Neural cell (in vitro differentiated cells): ENCODE data around the gene GRIN3A. TPM values are rescaled to one million over a fixed set of nuclear protein-coding genes. Genes with fewer than 3 reads are reported as not detected.

Source experiments
- H2AFZ ChIP-seq: fragments of 200-600, 300-800 bp; sonication (generic), shearing (Covaris generic); 2 replicates; pipeline ENCODE4 v1.6.0; 2014; ENCODE audit warnings: low read depth, mild to moderate bottlenecking, antibody characterized with exemption, low read length, moderate library complexity
- H3F3A ChIP-seq: fragments of 200-600 bp; shearing (Covaris generic); 2 replicates; pipeline ENCODE4 v1.6.1; 2016; ENCODE audit warnings: mild to moderate bottlenecking, moderate library complexity, mixed read lengths, antibody characterized with exemption, low read length; ENCODE audit not compliant: insufficient read depth, poor library complexity, severe bottlenecking
- H3K27ac ChIP-seq: fragments of 200-600, 300-800 bp; sonication (generic), shearing (Covaris generic); 2 replicates; pipeline ENCODE4 v1.5.1; 2014; ENCODE audit warnings: mild to moderate bottlenecking, low read length, moderate library complexity
- H3K27me3 ChIP-seq: fragments of 300-800, 200-600 bp; sonication (generic), shearing (Covaris generic); 2 replicates; pipeline ENCODE4 v1.6.0; 2014; ENCODE audit warnings: mild to moderate bottlenecking, low read depth, low read length, moderate library complexity; ENCODE audit not compliant: insufficient read depth
- H3K36me3 ChIP-seq: fragments of 300-800, 200-600 bp; sonication (generic), shearing (Covaris generic); 2 replicates; pipeline ENCODE4 v1.5.1; 2014; ENCODE audit warnings: mild to moderate bottlenecking, antibody characterized with exemption, low read length, moderate library complexity; ENCODE audit not compliant: insufficient read depth
- H3K4me2 ChIP-seq: fragments of 300-800, 200-600 bp; sonication (generic), shearing (Covaris generic); 2 replicates; pipeline ENCODE4 v1.6.0; 2014; ENCODE audit warnings: mild to moderate bottlenecking, low read length
- H3K4me3 ChIP-seq: fragments of 300-800, 200-600 bp; sonication (generic), shearing (Covaris generic); 2 replicates; pipeline ENCODE4 v1.5.1; 2014; ENCODE audit warnings: mild to moderate bottlenecking, low read length, moderate library complexity
- H3K79me2 ChIP-seq: fragments of 200-600 bp; shearing (Covaris generic); replicated peaks from 2 replicates; pipeline ENCODE4 v1.6.0; 2014; ENCODE audit warnings: mild to moderate bottlenecking, low read length, moderate library complexity; ENCODE audit not compliant: insufficient read depth
- H3K9ac ChIP-seq: fragments of 300-800, 200-600 bp; sonication (generic), shearing (Covaris generic); 2 replicates; pipeline ENCODE4 v1.6.1; 2016; ENCODE audit warnings: mild to moderate bottlenecking, low read length, mixed read lengths
- H3K9me2 ChIP-seq: fragments of 200-600 bp; shearing (Covaris generic); 2 replicates; pipeline ENCODE4 v1.6.1; 2016; ENCODE audit warnings: mild to moderate bottlenecking, low read length, mixed read lengths; ENCODE audit not compliant: insufficient read depth
- H3K9me3 ChIP-seq: fragments of 200-600, 300-800 bp; sonication (generic), shearing (Covaris generic); 2 replicates; pipeline ENCODE4 v1.6.1; 2016; ENCODE audit warnings: mild to moderate bottlenecking, mixed run types, low read length, moderate library complexity, mixed read lengths
- H4K20me1 ChIP-seq: fragments of 200-600 bp; shearing (Covaris generic); 2 replicates; pipeline ENCODE4 v1.6.1; 2016; ENCODE audit warnings: mild to moderate bottlenecking, mixed run types; ENCODE audit not compliant: insufficient read depth
- CTCF ChIP-seq: fragments of 450-650 bp; IDR thresholded peaks from 2 replicates; pipeline ENCODE4 v1.5.1; 2014; ENCODE audit warnings: antibody characterized with exemption, mild to moderate bottlenecking, moderate library complexity; ENCODE audit not compliant: poor library complexity, severe bottlenecking
- EP300 ChIP-seq: fragments of 450-650 bp; conservative IDR thresholded peaks from 2 replicates; pipeline ENCODE4 v1.6.1; 2014; ENCODE audit warnings: antibody characterized with exemption, mild to moderate bottlenecking, moderate library complexity; ENCODE audit not compliant: poor library complexity, severe bottlenecking
- EZH2 ChIP-seq: fragments of 200-600, 300-800 bp; shearing (Covaris generic), sonication (generic); IDR thresholded peaks from 2 replicates; pipeline ENCODE4 v1.6.1; 2014; ENCODE audit warnings: antibody characterized with exemption, low read length, borderline replicate concordance, mild to moderate bottlenecking; ENCODE audit not compliant: insufficient read depth, poor library complexity, severe bottlenecking
- MXI1 ChIP-seq: fragments of 450-650 bp; conservative IDR thresholded peaks from 2 replicates; pipeline ENCODE4 v1.6.1; 2014; ENCODE audit warnings: antibody characterized with exemption, mild to moderate bottlenecking; ENCODE audit not compliant: poor library complexity, severe bottlenecking
- POLR2AphosphoS5 ChIP-seq: IDR thresholded peaks from 2 replicates; pipeline ENCODE4 v1.6.1; 2012
- RAD21 ChIP-seq: fragments of 450-650 bp; conservative IDR thresholded peaks from 2 replicates; pipeline ENCODE4 v1.6.1; 2014; ENCODE audit warnings: antibody characterized with exemption, mild to moderate bottlenecking, moderate library complexity
- REST ChIP-seq: IDR thresholded peaks from 2 replicates; pipeline ENCODE4 v1.6.1; 2012; ENCODE audit warnings: borderline replicate concordance
- SMC3 ChIP-seq: fragments of 450-650 bp; conservative IDR thresholded peaks from 2 replicates; pipeline ENCODE4 v1.6.1; 2014; ENCODE audit warnings: antibody characterized with exemption, mild to moderate bottlenecking, moderate library complexity; ENCODE audit not compliant: poor library complexity
- TAF1 ChIP-seq: IDR thresholded peaks from 2 replicates; pipeline ENCODE4 v1.6.1; 2012; ENCODE audit warnings: low read depth
- polyA plus RNA-seq: library from polyadenylated mRNA; depleted of rRNA; stranded (reverse); fragments of >200 nt; gene quantifications from 2 replicates; pipeline ENCODE4 v1.2.3, GENCODE V29; 2014

The GRIN3A gene
- polyA plus RNA-seq, 1 donor from 2014 or later = 0.59 TPM

DNA sequence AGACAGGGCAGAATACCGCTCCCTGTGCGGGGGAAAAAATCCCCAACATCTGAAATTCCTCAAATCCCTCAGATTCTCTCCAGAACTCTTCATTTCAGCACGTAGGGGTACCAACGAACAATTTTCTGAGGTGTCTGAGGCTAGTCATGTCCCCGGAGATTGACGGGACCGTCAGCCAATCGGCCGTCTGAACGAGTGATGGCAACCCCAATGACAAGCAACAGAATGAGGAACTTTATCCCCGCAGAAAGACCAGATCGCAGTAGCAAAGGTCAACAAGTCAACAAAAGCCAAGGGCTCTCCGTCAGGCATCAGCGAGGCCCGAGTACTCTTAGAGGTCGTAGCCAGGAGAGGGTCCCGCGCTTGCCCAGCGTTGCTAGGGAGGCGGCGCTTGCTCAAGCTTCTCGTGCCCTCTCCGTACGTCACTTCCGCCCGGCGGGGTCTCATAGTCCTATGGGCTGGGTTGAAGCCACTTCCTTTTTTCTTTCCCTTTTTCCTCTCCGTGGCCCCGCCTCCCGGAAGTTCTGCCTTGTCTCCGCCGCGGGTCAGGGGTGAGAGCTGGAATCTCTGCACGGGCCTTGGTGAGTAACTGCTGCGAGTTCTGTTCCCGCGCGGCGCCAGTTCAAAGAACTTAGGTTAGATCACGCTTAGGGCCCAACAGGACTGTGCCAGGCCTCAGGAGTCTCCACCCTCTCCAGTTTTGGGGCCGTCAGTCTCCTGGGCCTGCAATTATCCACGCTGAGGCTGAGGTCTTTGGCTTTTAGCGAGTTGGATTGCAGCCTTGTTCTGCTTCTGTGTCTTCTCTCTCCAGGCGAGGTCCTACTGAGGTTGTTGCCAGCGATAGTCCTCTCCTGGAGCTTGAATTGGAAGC is 204.9 kb downstream of the GRIN3A start, which contains the start of gene RNF20:
TSS of gene RNF20 (plus strand) at position 520 of the 871 bp plus-strand sequence. CDS start 1,571 bp downstream, outside the sequence.
- peaks cover 28% of the 10 kb centered on the region for H3K79me2 ChIP-seq
- TF ChIP-seq EP300 (no peak), TAF1 (peak; percentile 63), REST (no peak), RAD21 (no peak), MXI1 (peak; percentile 74), SMC3 (no peak), EZH2 (no peak), CTCF (peak; percentile 14), POLR2AphosphoS5 (peak; percentile 68)
- peak within 1 kb of the TSS; percentile 73 for H2AFZ ChIP-seq
- peak within 1 kb of the TSS; percentile 85 for H3K27ac ChIP-seq
- no peaks in the 10 kb centered on the region for H3K9me3 ChIP-seq
- no peaks in the 10 kb centered on the region for H3K27me3 ChIP-seq
- peaks cover 5% of the 10 kb centered on the region for H3K36me3 ChIP-seq
- no peaks in the 10 kb centered on the region for H3F3A ChIP-seq
- peak within 1 kb of the TSS; percentile 77 for H3K4me3 ChIP-seq
- H3K9me2 ChIP-seq = no peaks in the 10 kb centered on the region
- H3K9ac ChIP-seq = peak within 1 kb of the TSS; percentile 79
- peak within 1 kb of the TSS; percentile 54 for H3K4me2 ChIP-seq
- no peaks in the 10 kb centered on the region for H4K20me1 ChIP-seq

- H2AFZ ChIP-seq = no peak overlapping the region
- H3K9ac ChIP-seq = no peak overlapping the region
- no peaks in the 10 kb centered on the region for H3K27me3 ChIP-seq
- H3K79me2 ChIP-seq = peaks cover 9% of the 10 kb centered on the region
- no peak for TF ChIP-seq POLR2AphosphoS5
- peak; percentile 88 for TF ChIP-seq SMC3
- peak; percentile 74 for TF ChIP-seq RAD21
- no peak for TF ChIP-seq MXI1
- TF ChIP-seq TAF1 = no peak
- TF ChIP-seq CTCF = peak; percentile 78
- TF ChIP-seq REST = no peak
- TF ChIP-seq EZH2 = no peak
- TF ChIP-seq EP300 = no peak
- no peak overlapping the region for H3K4me3 ChIP-seq
- H3F3A ChIP-seq = no peaks in the 10 kb centered on the region
- no peak overlapping the region for H3K27ac ChIP-seq
- H3K36me3 ChIP-seq = no peaks in the 10 kb centered on the region
- no peak overlapping the region for H3K4me2 ChIP-seq
- no peaks in the 10 kb centered on the region for H4K20me1 ChIP-seq
- H3K9me3 ChIP-seq = no peaks in the 10 kb centered on the region
- H3K9me2 ChIP-seq = no peaks in the 10 kb centered on the region
Observed at GRCh38 chr9:101530076-101530711, 208.3 kb downstream of the GRIN3A start.
